H1 (cell line): Measurements from ENCODE around the gene TEX35. TPM values are rescaled to one million over a fixed set of nuclear protein-coding genes. Genes with fewer than 3 reads are reported as not detected.

Source experiments
- E2F6 ChIP-seq: IDR thresholded peaks from 2 replicates; pipeline ENCODE4 v1.6.1; 2012; ENCODE audit warnings: inconsistent platforms
- FOSL1 ChIP-seq: IDR thresholded peaks from 2 replicates; pipeline ENCODE4 v1.6.1; 2011; ENCODE audit warnings: mild to moderate bottlenecking, low read depth, low read length, moderate library complexity; ENCODE audit not compliant: insufficient read depth
- GTF2F1 ChIP-seq: IDR thresholded peaks from 2 replicates; pipeline ENCODE4 v1.6.1; 2012; ENCODE audit warnings: low read depth, low read length, improper control_type of control experiment, borderline replicate concordance
- JUN ChIP-seq: IDR thresholded peaks from 2 replicates; pipeline ENCODE4 v1.6.1; 2011; ENCODE audit warnings: low read depth, mild to moderate bottlenecking, improper control_type of control experiment, low read length
- SUZ12 ChIP-seq: fragments of 200-600 bp; sonication (generic); IDR thresholded peaks from 2 replicates; pipeline ENCODE4 v1.6.1; 2012; ENCODE audit warnings: mild to moderate bottlenecking, inconsistent platforms, low read length, moderate library complexity, mixed read lengths
- TCF12 ChIP-seq: IDR thresholded peaks from 2 replicates; pipeline ENCODE4 v1.6.1; 2011; ENCODE audit warnings: low read depth, mild to moderate bottlenecking, low read length
- YY1 ChIP-seq: IDR thresholded peaks from 2 replicates; pipeline ENCODE4 v1.6.1; 2011; ENCODE audit warnings: low read depth, mild to moderate bottlenecking, low read length
- polyA plus RNA-seq, 7 experiments: library from polyadenylated mRNA; depleted of rRNA in 3 of 7; stranded (reverse) in 5 of 7; unstranded in 2 of 7; fragments of >200 nt in 5 of 7; fragments of 200-250 nt in 2 of 7; gene quantifications; 1 replicate in 5 of 7; 2 replicates in 1 of 7; 4 replicates in 1 of 7; pipeline versions ENCODE4 v1.2.1 to v1.2.3, GENCODE V29; 2011 to 2013; ENCODE audit warnings: missing spikeins in 2 of 7, mixed read lengths in 2 of 7
- total RNA-seq: library from RNA; stranded (reverse); fragmentation: NEBNext Ultra II Directional; extraction: Animal tissue kit (Norgen Biotek cat#: 25700); gene quantifications from 2 replicates; pipeline ENCODE4 v1.2.1, GENCODE V29; 2021

The TEX35 gene
- total and polyA plus RNA-seq, 2 of the 8 experiments (the other 6 are each of a cell fraction or from before 2014, with no cell fraction given), result 0.03 TPM; not detected in 1

GRCh38 chr1:178510155-178510554 lies 2.8 kb upstream of the TEX35 start (continued):
- TF ChIP-seq YY1 (no peak), GTF2F1 (no peak), E2F6 (no peak), TCF12 (no peak), JUN (no peak), FOSL1 (no peak), SUZ12 (no peak)
